Measurements from ENCODE around the gene HSF2.
A peak's percentile ranks its signal among the peaks of the same experiment; 100 is the strongest.

HSF2 gene, protein sequence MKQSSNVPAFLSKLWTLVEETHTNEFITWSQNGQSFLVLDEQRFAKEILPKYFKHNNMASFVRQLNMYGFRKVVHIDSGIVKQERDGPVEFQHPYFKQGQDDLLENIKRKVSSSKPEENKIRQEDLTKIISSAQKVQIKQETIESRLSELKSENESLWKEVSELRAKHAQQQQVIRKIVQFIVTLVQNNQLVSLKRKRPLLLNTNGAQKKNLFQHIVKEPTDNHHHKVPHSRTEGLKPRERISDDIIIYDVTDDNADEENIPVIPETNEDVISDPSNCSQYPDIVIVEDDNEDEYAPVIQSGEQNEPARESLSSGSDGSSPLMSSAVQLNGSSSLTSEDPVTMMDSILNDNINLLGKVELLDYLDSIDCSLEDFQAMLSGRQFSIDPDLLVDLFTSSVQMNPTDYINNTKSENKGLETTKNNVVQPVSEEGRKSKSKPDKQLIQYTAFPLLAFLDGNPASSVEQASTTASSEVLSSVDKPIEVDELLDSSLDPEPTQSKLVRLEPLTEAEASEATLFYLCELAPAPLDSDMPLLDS

DNA sequence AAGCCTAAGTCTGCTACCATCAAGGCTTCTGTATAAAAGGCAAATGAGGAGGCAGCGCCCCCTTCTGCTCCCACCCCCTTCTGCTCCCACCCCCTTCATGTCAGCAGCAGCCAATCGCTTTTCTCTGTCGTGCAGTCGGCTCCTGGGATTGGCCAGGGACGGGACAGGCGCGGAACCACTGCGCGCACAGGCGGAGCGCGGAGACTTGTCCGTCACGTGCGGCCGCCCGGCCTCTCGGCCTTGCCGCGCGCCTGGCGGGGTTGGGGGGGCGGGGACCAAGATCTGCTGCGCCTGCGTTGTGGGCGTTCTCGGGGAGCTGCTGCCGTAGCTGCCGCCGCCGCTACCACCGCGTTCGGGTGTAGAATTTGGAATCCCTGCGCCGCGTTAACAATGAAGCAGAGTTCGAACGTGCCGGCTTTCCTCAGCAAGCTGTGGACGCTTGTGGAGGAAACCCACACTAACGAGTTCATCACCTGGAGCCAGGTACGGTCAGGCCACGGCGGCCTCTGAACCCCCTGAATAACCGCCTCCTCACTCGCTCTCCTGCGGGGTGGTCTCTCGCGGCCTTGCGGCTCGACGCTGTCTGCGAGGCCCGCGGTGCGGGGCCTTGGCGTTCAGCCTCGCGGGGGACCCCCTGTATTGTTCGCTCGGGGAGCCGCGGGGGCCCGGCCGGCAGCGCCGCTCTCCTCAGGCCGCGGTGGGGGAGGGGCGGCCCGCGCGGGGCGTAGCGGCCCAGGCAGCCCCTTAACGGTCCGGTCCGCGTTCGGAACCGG is at the start of gene HSF2:
Gene HSF2, plus strand, starts transcription at position 305 of the 773 bp plus-strand sequence. Its CDS starts 86 bp downstream, at position 391.
- peak; percentile 97 for DNase-seq

DNA sequence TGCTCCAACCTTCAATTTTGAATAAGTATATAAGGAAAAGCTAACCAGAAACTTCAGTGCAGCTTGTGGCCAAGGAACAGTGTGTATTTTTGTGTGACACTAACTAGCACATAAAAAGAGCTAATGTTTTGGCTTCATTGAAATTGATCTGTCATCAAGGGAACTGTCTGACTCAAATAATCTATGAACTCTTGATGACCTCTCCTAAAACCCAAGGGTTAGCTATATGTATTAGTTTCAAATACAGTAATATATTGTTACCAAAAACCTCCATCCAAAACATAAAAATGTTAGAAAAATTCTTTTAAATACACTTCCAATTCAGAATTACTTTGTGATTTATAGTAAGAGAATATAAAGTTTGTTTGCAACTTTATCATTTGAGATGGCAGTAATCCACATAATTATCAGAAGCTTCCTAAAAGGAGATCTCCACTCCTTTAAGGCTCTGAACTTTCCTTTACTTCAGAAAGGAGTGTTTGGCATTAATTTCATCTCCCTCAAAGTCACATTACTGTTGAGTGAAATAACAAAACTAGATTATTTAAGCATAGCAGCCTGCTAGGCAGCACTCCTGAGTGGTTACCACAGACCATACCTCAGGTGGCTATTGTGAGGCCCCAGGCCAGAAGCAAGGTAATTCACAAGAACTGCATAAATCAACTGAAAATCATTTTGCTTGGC is 46.3 kb upstream of the HSF2 start:
- DNase-seq: no peak

DNA sequence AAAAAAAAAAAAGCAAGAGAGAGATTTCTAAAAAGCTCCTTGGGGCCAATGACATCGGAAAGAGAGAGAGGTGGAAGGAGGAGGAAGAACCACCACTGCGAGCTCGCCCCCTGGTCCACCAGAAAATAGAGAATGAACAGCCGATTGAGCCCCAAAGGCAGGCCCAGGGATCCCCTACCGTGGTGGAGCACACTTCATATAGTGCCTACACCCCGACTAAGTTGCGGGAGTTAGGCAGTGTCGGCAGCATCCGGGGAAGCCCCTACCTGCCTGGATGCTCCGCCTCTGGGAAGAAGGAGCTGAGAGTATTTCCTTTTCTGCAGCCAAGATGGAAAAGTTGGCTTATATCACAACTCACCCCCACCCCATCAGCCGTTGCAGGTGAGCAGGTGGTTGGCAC is 38.6 kb upstream of the HSF2 start:
- no peak for DNase-seq

GRCh38 chr6:122361314-122361979 is 38.0 kb upstream of the HSF2 start:
- no peak for DNase-seq

- no peak for DNase-seq
These were observed 35.5 kb upstream of the HSF2 start for GRCh38 chr6:122363769-122364483.

- DNase-seq: no peak
These were observed 33.6 kb upstream of the HSF2 start for GRCh38 chr6:122365775-122366403.

DNA sequence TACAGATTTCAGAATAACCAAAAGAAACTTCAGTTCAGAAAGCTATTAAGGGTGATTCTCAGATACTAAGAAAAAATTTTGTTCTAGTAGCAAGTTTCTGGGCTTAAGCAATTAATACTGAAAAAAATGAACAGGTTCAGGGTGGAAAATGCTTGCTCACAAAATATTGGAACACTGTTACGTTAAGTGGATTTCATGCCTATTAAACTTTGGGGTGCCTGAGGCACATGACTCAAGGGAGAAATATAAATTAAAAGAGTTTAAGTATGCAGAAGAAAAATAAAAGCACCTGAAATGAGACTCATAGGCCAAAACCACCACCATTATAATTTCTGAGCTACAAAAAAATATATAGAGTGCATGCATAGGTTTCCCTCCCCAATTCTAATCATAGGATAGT is 32.3 kb upstream of the HSF2 start:
- DNase-seq: no peak

- no peak for DNase-seq
These were observed 29.9 kb upstream of the HSF2 start for GRCh38 chr6:122369536-122369935.

DNA sequence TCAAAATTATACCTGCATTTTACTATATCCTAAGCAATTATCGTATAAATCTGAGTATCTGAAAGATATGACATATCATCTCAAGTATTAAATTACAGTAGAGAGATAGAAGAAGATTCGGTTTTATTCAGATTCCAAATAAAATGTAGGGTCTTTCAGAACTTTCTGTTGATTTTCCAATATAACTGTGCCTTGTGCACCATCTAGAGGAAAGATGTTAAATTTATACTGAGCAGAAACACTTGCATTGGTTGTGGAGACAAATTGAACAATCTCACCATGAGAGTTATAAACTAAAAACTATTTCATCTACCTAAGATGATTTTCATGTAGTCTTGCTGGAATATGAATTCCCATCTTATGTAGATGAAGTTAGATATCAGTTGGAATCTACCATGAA is 26.8 kb upstream of the HSF2 start:
- DNase-seq: no peak

DNA sequence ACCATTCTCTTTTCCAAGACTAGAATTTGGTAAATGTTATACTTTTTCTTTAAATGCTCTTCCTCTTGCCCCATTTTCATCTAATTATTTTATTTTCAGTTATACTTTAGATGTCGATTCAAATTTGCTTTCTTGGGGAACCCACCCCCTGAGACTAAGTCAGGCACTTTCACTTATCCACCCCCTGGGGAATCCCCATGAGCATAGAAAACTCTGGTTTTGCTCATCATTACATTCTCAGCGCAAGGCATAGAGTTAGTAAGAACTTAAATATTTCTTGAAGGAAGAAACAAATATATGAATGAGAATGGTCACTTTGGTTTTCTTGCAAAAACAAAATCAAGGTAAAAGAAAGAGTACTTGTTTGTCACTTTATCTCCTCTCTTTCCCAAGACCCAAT is 25.1 kb upstream of the HSF2 start:
- no peak for DNase-seq

- DNase-seq: no peak
These were observed 23.2 kb upstream of the HSF2 start for GRCh38 chr6:122376246-122376645.

- peak; percentile 62 for DNase-seq
These were observed 17.8 kb upstream of the HSF2 start for GRCh38 chr6:122381494-122382265.

DNA sequence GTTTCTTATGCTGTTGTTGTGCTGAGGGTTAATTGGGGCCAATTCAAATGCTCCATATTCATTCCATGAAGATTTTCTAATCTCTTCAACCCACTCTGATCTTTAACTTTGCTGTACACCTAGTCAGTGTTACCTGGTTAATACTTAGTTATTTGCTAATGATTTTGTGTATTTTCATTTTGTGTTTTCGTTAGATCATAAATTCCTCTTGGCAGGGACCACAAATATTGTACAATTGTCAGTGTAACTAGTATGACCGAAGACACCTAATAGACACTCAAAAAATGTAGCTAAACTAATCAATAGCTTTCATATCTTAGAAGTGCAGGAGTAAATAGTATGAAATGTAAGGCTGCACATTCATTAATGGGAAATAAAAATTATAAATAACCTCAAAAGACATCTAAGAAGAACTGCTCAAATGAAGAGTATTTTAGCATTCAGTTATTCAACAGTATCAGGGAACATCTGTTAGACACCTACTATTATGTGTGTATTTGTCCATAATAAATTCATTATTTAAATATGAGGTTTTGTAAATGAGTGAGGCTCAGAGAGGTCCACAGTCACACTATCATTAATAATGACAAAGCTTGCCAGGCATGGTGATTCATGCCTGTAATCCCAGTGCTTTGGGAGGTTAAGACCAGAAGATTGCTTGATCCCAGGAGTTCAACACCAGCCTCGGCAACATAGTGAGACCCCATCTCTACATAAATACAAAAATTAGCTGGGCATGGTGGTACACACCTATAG is 13.4 kb upstream of the HSF2 start:
- no peak for DNase-seq

DNA sequence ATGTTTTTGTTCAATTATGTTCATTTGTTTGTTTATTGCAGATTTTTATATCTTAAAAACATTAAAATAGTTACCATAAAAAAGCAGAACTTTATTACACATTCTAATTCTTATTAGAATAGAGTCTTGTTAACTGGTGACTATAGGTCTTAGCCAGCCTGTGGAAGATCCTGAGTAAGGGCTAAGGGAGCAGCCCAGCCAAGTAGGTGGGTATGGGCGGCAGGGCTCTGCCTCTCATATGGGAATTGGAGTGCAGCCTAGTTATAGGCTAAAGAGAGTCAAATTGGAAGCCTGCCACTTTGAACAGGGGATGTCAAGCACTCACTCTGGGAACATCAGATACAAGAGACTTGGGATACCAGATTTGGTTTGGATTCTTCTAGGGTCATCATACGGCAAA is 10.5 kb upstream of the HSF2 start:
- no peak for DNase-seq

- no peak for DNase-seq
These were observed 9.6 kb upstream of the HSF2 start for GRCh38 chr6:122389704-122390372.

GRCh38 chr6:122392564-122393350 is 6.7 kb upstream of the HSF2 start:
- DNase-seq: no peak

GRCh38 chr6:122393351-122393896 is 6.0 kb upstream of the HSF2 start:
- DNase-seq: no peak

DNA sequence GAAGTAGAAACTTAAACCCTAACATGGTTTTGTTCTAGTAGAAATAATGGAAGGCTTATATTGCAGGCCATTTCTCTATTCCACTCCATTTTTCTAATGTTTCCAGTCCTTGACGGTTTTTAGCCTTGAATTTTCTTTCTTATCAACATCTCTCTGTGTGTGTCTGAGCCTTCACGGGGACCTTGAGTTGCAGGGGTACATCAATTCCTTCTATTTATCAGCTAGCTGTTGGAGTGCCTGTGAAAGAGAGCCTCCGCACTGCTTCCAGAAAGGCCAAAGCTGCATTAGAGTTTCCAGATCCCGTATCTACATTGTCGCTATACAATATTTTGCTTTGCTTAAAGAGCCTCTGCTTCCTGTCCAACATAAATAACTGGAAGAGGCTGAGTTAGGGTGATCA is 5.4 kb upstream of the HSF2 start:
- no peak for DNase-seq

GRCh38 chr6:122399055-122399347 is 451 bp upstream of the HSF2 start:
- DNase-seq: no peak

Measured in inflammatory macrophage treated with lipopolysaccharide for 4 hours (primary cell).